ENCODE data around the gene HOXA2.

Gene HOXA2

DNA sequence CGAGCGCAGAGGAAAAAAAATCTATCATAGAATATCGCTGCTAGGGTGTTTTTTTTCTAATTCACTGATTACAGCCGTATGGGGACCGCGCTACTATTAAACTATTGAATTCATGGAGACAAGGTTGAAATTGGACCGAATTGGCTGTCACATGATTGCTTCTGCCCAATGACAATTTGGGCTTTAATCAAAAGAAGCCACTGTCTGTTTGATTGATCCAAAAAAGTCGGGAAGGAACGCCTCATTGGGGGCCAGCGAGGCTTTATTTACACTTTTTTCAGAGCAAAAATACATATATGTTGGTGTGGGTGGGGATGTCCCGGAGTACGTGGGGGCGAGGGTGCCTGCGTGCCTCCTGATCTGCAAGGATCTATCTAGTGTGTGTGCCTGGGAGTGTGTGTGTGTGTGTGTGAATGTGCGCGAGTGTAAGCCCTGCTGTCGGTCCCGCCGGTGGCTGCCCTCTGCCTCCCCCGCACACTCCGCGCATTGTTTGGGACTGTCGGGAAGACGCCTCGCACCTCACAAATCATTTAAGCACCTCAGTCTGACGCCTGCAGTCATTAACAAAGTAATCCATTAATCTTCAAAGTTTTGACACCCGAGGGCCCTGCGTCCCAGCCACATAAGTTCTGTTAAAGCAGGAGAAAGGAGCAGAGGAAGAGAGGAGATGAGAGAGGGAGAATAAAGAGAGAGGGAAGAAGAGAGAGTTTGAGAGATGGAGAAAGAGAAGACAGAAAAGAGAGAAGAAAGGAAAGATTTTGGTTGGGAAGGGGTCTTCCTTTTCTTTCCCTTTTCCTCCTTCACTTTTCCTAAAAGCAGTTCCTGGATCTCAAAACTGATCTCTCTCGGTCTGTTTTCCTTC is at the start of gene HOXA2:
Gene HOXA2 (minus strand): TSS at position 103 of the 862 bp plus-strand sequence. CDS start 183 bp downstream, outside the sequence.
- no peak for DNase-seq (ENCODE audit: low spot score)

- DNase-seq (ENCODE audit: low spot score), result no peak
Observed at GRCh38 chr7:27151341-27151930, 49.0 kb upstream of the HOXA2 start.

- DNase-seq (ENCODE audit: low spot score), result peak; percentile 92
Observed at GRCh38 chr7:27150568-27151340, 48.3 kb upstream of the HOXA2 start.

GRCh38 chr7:27149842-27150567 is 47.5 kb upstream of the HOXA2 start:
- DNase-seq (ENCODE audit: low spot score), result no peak

DNA sequence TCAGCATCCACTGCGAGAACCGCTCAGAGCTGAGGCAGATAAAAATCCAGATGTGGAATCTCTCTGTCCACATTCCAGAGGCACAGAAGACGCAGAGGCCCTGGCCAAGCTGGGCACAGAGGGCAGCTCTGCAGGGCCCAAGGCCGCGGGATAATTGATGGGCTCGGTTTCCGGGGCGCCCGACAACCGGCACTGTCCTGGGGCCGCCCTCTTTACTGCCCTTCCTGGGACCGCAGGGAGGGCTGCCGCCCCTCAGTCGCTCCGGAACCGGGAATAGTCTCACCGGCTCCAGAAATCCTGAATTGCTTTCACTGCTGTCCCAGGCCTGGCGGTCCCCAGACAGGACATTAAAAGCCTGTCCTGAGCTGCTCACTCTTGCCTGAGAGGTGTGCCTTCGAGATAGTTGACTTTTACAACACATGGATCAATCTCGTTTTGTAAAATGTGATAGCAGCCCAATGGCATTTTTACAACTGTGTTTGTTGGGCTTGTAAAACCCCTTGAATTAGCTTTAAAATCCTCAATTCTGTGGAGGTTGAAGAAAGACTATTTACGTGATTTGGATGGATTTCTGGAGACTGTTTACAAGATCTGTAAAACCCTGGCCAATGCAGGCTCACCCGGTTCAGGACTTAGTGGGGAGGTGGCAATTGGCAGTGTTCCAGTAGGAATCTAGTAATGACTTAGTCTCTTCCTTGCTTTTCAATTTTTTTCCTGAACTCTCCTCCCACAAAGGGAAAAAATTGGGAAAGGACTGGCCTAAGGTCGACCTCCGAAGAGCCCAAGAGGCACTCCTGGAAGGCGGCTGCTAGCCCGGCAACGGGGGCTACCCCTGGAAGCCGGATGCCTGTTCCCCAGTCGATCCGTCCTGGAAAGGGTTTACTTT is 46.5 kb upstream of the HOXA2 start:
- DNase-seq (ENCODE audit: low spot score), result no peak

- DNase-seq (ENCODE audit: low spot score), result no peak
Observed at GRCh38 chr7:27148031-27148755, 45.7 kb upstream of the HOXA2 start.

DNA sequence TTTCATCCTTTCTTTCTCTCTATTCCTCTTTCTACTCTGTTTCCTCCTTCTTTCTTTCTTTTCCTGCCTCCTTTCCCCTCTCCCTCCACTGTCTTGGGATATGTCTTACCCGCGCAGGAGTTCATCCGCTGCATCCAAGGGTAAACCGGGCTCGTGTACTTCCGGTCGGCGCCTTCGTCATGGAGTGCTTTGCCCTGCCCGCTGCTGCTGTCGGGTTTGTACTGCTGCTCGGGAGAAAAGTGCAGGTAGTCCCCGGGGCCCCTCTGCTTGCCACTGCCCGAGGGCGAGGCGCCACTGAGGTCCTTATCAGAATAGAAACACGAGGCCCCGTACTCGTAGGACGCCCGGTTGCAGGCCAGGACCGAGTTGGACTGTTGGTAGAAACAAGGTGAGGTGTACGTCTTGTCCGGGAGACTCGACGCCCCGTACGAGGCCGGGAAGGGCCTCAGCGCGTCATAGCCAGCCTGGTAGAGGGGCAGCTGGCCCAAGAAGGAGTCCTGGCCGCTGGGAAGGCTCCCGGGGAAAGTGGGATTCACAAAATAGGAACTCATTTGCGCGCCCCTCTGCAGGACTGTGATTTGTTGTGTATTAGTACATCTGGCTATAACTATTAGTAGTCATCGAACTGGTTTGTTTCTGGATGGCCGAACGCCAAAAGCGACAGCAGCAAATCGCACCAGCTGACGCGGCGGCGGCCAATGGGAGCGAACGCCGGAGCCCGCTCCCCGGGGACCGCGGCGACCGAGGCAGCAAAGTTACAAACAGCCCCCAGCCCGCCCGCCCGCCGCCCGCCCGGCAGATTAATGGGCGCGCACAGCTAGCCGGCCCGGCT is 44.9 kb upstream of the HOXA2 start, which contains the start of gene HOXA6:
Gene HOXA6 (minus strand): TSS at position 576 of the 832 bp plus-strand sequence. CDS start 25 bp downstream, at position 551.
- no peak for DNase-seq (ENCODE audit: low spot score)

DNA sequence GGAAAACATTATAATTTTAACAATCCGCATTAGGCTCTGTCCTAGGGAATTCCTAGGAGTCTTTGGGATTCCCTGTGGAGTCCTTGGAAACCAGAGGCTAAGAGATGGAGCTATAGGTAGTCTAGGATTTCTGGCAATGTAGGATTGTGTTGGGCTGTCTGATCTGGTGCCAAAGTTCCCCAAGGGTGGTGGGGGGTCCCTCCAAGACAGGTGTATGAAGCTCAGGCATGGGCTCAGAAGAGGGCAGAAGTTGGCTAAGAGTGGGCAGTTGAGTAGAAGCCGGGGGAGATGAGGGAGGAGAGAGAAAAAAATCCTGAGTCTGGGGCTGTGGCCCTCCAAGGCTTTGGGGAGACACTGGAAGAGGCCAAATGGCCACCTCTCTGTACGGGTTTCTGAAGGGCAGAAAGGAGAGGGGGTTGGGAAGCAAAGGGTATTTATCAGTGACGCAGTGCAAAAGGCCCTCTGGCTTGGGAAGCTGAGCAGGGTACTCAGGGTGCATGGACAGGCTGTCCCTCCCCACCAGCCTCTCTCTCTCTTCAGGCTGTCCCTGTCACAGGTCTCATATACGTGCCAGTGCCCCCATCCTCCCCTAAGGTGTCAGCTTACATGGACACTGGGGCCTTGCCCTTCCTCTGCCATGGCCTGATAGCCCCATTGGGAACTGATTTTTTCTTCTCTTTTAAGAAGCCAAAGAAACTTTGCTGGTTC is 44.2 kb upstream of the HOXA2 start:
- no peak for DNase-seq (ENCODE audit: low spot score)

- no peak for DNase-seq (ENCODE audit: low spot score)
Observed at GRCh38 chr7:27145914-27146412, 43.5 kb upstream of the HOXA2 start.

DNA sequence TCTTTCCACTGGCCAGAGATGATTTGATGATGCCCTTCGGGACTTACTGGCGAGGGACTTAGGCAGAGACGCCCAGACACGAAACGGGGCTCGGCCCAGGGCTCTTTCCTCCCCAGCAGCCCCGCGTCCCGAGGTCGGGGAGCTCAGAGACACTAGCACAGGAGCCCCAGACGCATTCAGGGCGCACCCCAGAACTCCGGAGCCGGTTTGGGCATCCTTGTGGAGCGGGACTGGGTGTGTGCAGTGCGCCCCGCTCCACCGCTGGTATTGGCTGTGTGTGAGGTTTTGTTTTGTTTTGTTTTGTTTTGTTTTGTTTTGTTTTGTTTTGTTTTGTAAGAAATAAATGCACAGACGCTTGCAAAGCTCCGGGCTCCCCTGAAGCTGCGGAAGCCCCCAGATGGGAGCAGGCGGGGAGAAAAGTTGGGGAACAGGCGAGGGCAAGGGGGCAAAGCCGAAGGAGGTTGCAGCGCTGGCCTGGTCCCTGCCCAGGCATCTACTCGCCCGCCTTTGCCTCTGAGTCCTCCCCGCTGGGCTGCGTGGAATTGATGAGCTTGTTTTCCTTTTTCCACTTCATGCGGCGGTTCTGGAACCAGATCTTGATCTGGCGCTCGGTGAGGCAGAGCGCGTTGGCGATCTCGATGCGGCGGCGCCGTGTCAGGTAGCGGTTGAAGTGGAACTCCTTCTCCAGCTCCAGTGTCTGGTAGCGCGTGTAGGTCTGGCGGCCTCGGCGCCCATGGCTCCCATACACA is 42.9 kb upstream of the HOXA2 start:
- no peak for DNase-seq (ENCODE audit: low spot score)

DNA sequence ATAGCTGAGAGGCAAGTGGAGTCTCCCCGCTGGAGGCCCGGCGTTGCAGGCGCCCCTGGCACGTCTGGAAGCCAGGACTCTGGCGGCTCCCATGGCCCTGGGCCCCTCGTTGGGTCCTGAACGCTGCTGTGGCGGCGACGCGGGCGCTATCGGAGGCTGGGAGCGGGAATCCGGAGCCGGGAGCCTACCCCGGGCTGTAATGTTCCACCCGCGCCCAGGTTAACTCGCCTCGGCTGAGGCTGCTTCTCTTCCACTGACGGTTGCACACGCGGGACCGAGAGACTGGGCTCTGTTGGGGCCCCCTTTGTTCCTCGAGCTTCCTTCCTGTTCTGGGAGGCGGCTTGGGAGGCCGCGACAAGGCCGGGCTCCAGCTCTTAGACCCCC is 42.3 kb upstream of the HOXA2 start:
- DNase-seq (ENCODE audit: low spot score), result no peak

DNA sequence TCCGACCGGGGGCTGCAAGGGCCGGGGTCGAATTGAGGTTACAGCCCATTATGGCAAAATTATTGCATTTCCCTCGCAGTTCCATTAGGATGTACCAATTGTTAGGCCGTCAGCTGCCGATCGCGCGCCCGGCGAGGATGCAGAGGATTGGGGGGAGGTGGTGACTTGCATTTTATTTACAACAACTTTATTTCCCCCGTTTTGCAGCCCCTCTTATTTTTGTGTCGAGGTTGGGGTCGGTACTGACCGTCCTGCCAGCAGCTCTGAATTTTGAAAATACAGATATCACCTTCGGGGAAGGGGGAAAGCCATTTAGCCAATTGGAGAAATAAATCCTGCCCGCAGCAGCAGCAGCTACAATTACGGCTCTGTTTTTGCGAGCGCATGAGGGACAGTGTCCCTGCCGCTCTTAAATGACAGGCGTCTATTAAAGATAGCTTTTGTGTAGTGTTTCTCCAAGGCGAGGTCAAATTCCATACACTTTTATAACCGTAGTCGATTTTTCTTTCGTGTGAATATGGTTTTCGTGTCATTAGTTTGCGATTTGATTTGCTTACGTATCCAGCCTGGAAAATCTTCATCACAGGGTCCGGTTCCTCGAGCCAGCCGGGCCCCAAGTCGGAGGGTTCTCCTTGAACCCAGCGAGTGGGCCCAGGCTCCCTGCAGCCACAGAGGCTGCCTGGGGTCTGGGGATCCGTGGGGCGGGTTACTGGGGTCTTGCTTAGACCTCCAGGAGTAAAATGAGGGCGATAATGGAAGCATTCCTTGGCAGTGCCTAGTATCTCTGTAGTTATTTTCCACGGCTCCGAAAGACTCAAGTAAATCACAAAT is 41.7 kb upstream of the HOXA2 start:
- no peak for DNase-seq (ENCODE audit: low spot score)

GRCh38 chr7:27143023-27143949 is 40.8 kb upstream of the HOXA2 start, which contains the start of gene HOXA5:
TSS of gene HOXA5 (minus strand) at chr7:27143681. CDS start at chr7:27143607, 74 bp downstream.
- DNase-seq (ENCODE audit: low spot score), result peak; percentile 99

- DNase-seq (ENCODE audit: low spot score), result no peak
Observed at GRCh38 chr7:27142580-27143022, 40.1 kb upstream of the HOXA2 start.

- DNase-seq (ENCODE audit: low spot score), result peak; percentile 91
Observed at GRCh38 chr7:27141923-27142579, 39.6 kb upstream of the HOXA2 start.
